GM21576 (cell line): ENCODE results near the gene NRXN3.
"Not testable (repeated sequence)": the region's sequence is repeated elsewhere in the genome, so short reads cannot be mapped to it uniquely, and the experiment has no call there.

Experiments
- ATAC-seq: cut with Tn5 transposase; IDR thresholded peaks from one replicate; pipeline ENCODE4 v1.9.1; 2021; ENCODE audit warnings: mild to moderate bottlenecking, moderate library complexity; ENCODE audit not compliant: unreplicated experiment

NRXN3 gene

DNA sequence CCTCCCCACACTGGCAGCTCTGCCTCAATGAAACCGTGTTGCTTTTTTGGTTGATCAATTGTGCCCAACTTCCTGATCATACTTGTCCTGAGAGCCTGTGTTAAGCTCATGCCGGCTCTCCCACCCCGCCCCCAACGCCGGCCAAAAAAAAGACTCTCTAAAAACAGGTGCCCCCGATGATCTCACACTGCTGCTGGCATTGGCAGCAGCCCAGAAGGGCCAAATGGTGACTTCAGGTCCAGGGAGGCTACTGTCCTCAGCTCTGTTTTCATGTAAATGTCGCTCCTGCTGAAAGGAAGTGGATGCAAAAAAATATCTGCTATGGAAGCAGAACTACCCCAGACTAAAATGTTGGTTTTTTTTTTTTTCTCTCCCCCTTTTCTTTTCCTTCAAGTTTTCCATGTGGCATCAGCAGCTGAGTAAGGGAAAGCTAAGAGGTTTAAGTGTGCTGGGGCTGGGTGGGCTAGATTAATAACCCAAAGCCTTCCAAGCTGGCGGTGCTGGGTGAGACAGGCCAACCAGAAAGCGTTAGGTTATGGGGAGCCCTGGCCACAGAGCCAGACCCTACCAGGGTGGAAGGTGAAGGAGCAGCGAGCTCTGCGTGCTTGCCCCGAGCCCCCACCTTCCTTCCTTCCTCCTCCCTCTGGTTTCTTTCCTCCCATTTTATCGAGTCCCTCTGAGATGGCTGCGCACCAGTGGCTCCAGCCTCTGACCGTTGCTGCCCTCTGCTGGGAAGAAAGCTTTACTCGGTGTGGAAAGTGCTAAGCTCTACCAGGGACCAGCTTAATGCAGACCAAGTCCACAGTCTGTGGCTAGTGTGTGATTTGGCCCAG lies 396.1 kb downstream of the NRXN3 start:
- peak; percentile 88 for ATAC-seq

DNA sequence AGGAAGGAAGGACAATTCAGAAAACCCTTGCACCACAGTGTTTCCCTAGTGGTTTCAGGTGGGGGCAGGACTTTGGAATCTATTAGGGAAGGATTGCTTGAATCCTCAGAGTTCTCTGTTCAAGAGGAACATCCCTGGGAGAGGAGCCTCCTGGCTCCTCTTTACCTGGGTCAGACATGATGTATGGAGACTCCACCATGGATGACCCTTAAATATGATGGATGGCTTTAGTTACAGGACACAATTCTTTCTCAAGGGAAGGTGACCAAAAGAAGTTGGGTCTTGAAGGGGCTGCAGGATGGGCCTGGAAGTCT lies 396.6 kb downstream of the NRXN3 start:
- no peak for ATAC-seq

DNA sequence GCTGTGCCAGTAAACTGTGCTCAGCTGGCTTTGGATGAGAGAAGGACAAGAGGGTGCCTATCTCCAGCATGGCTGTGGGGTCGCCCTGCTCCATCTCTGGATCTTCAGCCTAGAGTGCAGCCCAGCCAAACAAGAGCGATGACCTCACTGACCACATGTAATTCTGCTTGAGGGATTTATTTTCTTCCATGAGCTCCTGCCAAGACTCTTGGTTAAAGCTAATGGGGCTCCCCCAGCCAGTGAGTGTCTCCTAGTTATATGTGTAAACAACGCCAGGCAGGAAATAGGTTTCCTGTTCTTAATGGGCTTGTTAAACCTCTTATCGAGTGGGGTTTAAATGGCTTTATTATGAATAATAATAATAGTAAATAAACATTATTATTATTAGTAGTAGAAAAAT lies 397.2 kb downstream of the NRXN3 start:
- no peak for ATAC-seq

DNA sequence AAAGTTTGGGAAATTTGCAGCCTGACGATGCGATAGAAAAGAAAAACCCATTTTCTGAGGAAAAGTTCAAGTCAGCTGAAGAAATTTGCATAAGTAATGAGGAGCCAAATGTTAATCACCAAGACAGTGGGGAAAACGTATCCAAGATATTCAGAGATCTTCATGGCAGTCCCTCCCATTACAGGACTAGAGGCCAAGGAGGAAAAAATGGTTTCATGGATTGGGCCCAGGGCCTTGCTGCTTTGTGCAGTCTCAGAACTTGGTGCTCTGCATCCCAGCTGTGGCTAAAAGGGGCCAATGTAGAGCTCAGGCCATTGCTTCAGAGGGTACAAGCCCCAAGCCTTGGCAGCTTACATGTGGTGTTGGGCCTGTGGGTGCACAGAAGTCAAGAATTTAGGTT lies 403.6 kb downstream of the NRXN3 start:
- ATAC-seq: not testable (repeated sequence)

DNA sequence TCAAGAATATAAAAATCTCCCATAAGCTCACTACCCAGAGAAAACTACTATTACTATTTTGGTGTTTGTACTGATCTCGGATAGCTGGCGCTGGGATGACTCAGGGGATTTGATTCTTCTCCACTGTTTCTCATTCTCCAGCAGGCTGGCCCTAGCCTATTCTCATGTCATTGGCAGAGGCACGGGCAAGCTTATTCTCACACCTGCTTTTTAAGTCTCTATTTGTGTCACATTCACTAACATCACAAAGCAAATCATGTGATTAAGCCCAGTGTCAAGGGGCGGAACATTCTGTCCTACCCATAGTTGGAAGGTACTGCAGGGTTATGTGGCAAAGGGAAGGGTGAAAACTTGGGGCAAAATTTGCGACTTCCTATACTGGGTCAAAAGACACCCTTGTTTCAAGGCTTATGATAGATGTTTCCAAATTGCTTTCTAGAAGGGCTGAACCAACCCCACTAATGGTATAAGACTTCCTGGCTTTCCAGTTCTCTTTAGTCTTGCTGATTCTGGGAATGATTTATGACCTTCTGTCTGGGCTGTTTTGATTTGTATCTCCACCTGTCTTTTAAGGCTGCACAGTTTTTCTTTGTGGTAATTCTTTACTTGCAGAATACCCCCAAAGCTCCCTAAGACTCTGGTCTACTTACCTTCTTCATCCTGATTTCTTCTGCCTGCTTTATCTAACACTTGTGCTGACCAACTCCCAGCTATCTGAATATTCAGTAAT lies 406.4 kb downstream of the NRXN3 start:
- ATAC-seq: no peak

DNA sequence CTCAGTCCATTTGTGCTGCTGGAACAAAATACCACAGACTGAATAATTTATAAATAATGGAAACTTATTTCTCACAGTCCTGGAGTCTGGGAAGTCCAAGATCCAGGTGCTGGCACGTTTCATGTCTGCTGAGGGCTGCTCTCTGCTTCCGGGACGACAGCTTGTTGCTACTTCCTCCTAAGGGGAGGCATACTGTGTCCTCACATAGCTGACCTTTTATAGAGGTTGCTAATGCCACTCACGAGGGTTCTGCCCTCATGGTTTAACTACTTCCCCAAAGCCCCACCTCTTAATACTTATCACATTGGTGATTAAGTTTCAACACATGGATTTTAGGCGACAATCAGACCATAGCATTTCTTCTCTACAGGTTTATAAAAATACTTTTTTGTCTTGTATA lies 411.1 kb downstream of the NRXN3 start:
- no peak for ATAC-seq

DNA sequence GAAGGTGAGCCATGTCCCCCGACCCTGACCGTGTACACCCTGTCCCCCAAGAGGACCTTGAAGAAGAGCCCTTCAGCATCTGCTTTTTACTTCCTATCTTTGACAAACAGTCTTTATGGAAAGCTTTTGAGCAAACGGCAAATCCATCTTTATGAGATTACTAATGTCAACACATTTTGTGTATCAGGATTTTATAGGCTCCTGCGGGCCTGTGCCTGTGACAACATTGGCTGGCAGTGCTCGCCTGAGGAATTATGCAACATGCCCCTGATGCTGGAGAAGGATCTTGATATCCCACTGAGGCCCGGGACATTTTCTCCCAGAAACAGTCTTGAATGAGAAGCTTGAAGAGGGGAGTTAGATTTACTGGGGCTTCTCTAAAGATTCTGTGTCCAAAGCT lies 416.5 kb downstream of the NRXN3 start:
- ATAC-seq: no peak

DNA sequence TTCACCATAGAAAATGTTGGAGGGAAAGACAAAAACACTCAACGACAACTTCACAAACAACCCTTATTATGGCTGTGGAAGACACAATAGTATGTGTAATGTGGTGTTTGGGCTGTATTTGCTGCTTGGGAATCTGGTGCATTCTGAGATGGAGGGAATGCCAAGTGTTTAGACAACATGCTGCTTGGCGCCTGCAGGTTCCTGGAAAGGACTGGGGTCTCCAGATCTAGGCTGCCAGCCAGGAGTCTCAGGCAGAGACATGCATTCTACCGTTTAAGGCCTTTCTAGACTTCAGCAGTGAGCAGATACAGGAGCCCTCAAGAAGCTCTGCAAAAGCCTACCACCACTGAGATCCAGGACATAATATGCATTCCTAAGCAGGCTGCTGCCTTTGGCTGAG lies 418.7 kb downstream of the NRXN3 start:
- no peak for ATAC-seq

DNA sequence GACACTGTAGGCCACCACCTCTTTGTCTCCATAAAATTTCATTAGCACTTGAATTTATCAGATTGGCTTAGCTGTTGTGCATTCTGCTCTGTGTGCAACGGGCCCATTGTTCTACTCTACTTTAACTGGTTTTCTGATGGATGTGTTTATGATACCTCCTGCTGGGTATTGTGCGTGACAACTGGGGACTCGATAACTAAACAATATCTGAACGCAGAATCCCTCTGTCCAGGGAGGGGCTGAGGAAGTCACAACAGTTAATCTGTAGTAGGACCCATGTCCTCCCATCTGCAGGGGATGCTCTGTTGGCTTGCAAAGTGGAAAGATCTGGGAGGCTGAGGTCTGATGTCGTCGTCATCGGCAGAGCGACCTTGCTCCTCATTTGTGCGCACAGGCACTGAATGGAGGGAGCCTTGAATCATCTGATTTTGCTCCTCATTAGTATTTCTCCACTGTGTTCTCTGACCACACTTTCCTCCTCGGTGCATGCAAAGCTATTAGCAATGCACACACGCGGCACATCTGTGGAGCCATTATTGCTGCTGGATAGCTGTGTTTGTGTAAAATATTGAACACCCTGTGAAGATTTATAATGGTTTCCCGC lies 422.5 kb downstream of the NRXN3 start:
- no peak for ATAC-seq

DNA sequence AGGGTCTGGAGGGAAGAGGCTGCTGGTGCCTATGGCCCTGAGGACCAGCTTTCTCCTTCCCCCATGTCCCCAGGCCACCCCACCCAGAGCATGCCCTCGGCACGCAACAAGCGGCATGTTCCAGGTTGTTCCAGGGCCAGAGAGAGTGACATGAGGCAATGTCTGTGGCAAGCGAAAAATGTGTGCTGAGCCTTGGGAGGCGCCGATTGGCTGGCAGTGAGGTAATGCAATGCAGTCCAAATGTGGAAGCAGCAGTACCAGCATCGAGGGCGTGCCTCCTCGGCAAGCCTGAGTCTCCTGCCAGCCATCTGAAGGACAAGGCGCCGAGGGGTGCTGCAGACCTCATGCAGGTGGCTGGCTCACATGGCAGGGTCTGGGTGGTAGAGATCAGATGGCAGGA lies 423.8 kb downstream of the NRXN3 start:
- ATAC-seq: no peak

DNA sequence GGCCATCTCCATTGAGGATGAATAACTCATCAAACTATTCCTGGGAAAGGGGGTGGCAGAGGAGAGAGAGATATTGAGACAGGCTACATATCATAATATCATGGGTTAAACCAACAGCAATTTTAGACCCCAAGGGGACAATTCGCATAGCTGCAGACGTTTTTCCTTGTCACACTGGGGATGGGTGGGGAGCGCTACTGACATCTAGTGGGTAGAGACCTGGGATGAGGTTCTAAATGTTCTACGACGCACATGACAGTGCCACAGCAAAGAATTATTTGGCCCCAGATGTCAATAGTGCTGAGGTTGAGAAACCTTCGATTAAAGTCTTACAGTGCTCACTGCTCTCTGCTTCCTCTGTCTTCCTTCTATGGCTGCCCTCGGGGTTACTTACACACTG lies 425.6 kb downstream of the NRXN3 start:
- no peak for ATAC-seq

DNA sequence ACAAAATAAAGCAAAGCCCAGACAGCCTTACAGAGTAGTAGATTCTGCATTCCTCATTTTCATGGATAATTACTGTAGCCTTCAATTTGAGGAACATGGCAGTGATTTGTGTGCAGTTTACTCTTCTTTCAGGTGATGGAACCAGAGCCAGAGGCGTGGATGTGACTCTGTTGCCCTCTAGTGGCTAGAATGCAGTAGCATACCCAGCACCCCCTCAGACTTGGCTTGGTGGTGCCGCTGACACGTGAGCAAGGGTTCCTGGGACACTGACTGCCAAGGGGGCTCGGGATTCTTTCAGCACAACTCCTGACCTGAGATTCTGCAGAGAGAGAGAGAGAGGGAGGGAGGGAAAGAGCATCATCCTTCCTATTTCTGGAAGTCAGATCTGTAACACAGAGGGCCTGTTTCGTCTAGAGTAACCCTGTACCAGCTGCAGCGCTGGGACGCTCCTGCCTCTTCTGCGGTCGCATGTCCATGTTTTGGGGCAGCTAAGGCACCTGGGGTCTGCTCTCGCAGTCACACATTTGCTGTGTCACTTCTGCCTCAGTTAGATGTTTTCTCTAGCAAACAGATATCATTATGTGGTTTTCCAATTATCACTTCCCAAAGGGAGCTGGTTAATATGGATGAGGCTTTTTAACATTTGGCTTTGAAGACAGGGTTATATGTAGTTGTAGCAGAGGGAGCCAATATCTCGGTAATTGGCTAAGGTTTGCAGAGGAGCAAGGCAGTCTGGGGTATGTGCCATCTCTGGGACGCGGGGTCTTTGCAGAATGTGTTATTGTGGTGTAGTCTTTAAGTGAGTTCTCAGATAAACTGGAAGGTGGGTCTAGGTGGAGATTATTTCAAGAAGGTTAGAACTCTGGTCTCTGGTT lies 428.1 kb downstream of the NRXN3 start:
- ATAC-seq: peak; percentile 80

DNA sequence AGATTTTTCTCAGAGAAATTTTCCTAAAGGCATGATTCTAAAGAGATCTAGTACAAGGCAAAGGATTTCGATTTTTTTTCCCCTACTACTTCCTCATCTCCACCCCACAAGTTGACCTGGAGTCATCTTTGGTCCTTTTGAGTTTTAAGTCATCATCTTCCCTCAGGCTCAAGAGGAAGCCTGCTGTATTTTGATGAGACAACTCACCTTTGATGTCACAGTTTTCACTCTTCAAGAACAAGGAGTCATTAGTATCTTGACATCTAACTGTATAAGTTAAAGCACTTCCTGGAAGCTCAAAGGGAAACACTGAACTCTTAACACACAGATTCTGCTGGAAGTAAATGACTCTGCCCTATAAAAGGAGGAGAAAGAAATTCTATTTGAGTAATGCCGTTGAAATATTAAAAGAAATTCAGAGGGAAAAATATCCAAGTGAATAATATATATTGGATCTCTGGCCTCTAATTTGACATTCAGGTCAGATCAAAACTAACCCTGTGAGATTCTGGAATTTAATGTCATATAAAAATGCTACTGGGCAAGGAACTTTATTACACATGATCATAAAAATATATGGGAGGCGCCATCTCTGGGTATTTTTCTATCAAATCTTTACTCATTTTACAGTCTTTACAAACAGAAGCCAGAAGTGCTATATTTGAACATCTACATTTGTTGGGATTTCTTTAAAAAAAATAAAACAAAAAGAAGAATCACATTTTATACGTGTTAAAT lies 435.0 kb downstream of the NRXN3 start:
- ATAC-seq: no peak

DNA sequence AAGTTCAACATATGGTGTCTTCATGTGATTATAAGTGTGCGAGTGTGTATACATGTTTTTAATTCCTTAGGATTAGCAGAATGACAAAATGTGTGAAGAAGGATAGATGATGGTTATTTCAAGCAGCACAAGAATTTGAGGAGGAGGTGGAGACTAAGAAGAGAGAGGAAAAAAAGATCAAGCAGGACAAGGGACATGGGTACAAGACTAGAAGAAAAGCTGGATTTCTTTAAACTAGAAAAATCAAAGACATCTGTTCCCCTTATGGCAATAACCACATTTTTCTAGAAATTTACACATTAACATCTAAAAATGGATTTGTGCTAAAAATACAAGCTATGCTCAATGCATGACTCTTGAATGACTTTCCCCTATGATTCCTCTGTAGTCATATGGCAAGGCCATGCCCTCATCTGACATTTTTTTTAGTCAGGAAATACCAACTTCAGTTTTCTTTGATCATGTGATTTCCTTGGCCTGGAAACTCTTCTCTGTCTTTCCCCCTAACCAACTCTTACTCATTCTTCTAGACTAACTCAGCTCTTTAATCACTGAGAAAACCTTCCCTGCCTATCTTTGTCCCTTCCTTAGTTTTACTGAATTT lies 435.8 kb downstream of the NRXN3 start:
- ATAC-seq: no peak

DNA sequence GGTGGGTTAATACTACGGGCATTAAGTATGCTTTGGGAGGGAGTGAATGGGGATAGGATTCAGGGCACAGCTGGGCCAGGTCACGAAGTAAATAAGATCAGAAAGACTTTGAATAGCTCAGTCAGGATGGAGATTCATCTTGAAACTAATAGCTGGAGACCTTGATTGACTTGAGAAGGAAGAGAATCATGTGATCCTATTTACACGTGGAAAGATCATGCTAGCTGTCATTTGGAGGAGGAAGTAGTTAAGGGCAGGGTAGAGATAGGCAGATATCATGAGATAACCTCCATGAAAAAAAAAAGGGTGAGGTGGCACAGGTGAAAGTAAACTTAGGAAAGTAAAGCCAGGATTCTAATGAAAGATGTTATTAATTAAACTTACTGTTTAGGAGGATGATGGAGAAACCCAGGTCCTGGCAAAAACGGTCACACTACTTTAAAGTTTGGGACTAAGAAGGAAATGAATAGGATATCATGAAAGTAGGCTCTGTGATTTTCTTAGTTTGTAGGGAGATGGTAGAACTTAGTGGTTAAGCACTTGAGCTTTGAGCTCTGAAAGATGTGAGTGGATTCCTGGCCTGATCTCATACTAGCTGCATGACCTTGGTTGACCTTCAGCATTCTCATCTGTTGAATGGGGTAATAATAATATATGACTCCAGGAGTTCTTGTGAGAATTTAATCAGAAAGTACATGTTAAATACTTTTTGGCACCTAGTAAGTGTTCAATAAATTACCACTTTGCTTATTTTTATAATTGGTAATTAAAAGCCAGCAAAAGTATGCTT lies 439.0 kb downstream of the NRXN3 start:
- ATAC-seq: no peak

DNA sequence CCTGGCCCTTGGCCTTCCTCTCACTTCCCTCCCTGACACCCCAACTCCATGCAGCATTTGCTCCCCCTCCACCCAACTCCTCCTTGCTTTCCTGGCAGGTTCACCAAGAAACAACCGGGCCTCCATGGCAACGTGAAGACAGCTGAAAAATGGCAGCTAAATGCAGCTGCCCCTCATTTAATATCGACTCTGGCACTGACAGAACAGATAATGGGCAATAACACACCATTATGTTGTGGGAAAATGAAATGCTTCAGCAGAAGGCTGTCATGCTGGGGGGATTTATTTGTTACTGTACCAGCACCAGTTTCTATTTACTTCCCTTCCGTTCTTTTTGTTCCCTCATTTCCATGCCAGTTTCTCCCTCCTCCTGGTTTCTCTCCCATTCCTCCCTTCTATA lies 440.8 kb downstream of the NRXN3 start:
- no peak for ATAC-seq

DNA sequence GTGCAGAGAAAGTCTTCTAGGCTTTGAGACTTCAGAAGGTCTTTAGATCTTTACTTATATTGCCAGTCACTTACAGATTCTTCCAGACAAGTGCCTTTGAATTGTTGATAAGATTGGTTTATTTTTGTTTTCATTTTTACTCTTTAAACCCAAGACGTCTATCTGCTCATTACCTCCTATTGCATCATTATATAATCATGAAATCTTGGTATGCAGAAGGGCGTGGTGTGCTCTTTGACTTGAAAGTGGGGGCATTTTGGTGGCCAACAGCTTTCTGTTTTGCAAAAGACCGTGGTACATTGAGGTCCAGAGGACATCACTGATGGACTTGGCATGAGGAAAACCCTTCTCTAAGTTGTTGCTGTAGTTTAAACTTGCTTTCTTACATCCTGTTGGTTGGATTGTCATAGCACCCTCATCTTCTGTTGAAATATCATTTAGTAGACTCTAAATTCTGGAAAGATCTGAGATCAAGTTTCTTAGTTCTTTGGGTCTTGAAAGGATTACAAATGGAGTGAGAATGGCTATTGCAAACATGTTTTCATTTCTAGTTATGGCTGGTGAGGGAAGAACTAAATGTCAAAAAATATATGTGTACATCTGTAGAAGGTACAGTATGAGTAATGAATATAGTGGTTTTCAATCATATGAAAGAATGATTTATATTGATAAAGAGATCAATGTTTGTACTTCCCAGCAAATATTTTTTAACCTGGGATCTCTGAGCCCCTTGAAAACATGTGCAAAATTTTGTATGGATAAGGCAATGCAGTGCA lies 441.8 kb downstream of the NRXN3 start:
- ATAC-seq: no peak

DNA sequence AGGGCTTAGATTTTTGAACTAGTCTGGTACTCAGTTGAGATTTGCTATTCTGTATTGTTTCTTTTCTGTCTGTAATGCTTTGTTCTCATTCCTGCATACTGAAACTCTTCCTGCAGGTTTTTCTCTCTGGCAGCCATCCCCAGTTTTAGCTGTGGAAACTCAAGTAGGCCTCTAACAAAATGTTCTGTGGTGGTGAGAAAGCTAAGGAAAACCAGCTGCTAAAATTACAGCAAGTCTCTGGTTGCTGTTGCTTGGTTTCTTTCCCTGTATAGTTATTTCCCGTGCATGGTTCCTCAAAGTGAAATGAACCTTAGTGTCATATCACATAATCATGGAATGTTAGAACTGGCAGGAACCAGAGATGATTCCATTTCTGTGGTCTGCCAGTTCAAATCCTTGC lies 442.5 kb downstream of the NRXN3 start:
- no peak for ATAC-seq

DNA sequence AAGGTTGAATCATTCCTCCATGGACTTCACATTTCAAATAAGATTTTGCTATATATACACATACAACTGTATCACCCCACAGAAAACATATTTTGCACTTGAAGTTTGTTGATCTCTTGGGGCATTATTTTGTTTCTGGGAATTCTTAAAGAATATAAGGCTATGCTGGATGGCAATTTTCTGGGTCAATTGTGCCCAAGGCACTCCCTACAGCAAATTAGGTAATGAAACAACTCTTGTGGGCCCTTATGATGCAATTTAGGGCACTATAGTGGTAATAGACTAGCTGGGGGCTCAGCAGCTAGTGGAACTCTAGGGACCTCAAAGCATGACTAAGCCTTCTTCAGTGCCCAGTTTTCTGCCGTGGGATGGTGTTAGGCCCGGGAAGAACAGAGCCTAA lies 444.4 kb downstream of the NRXN3 start:
- no peak for ATAC-seq
